IMR-90 (cell line): ENCODE results near the gene CLIC2. TPM values are rescaled to one million over a fixed set of nuclear protein-coding genes. Genes with fewer than 3 reads are reported as not detected.
"Not testable (repeated sequence)": the region's sequence is repeated elsewhere in the genome, so short reads cannot be mapped to it uniquely, and the experiment has no call there.

Experiments used
- ATAC-seq: fragments of 200-7000 bp; cut with Tn5 transposase; 2 replicates; pipeline ENCODE4 v1.9.1; 2020; ENCODE audit warnings: low read depth, mild to moderate bottlenecking, moderate library complexity
- BruUV-seq: library from RNA; stranded (reverse); fragments of 400-500 nt; replicated peaks from 2 replicates; lab custom pipeline; 2021; lab: Mats Ljungman, UMichigan
- CTCF ChIA-PET: fragments of 300-600 bp; formaldehyde crosslinking; extraction: SDS; loops from one replicate; lab custom pipeline; 2021; ENCODE audit warnings: antibody characterized with exemption; lab: Yijun Ruan, JAX
- POLR2A ChIA-PET: fragments of 300-600 bp; sonication (Branson Sonifier 250); formaldehyde crosslinking; loops from one replicate; lab custom pipeline; 2022; ENCODE audit warnings: antibody characterized with exemption; ENCODE audit not compliant: unreplicated experiment; lab: Charles Lee
- DNase-seq: peaks from one replicate; pipeline ENCODE4 v3.0.0; 2013
- H2AFZ ChIP-seq: replicated peaks from 2 replicates; pipeline ENCODE3; 2013; ENCODE audit warnings: low read length, mild to moderate bottlenecking; ENCODE audit not compliant: poor library complexity
- H2AK5ac ChIP-seq: 2 replicates; pipeline ENCODE4 v1.6.1; 2013; ENCODE audit warnings: low read depth, low read length, inconsistent platforms
- H2AK9ac ChIP-seq: replicated peaks from 2 replicates; pipeline ENCODE3; 2013; ENCODE audit warnings: mild to moderate bottlenecking, low read depth, low read length, moderate library complexity; ENCODE audit not compliant: poor library complexity
- H2BK120ac ChIP-seq: 2 replicates; pipeline ENCODE4 v1.6.1; 2013; ENCODE audit warnings: low read depth, low read length, inconsistent platforms
- H2BK15ac ChIP-seq: 3 replicates; pipeline ENCODE4 v1.6.1; 2013; ENCODE audit warnings: low read depth, low read length, inconsistent platforms
- H2BK20ac ChIP-seq: 2 replicates; pipeline ENCODE4 v1.6.1; 2013; ENCODE audit warnings: low read depth, mild to moderate bottlenecking, inconsistent platforms, low read length, moderate library complexity
- H2BK5ac ChIP-seq: 2 replicates; pipeline ENCODE4 v1.6.1; 2013; ENCODE audit warnings: mild to moderate bottlenecking, low read depth, low read length, inconsistent platforms; ENCODE audit not compliant: poor library complexity, severe bottlenecking
- H3K14ac ChIP-seq: replicated peaks from 2 replicates; pipeline ENCODE4 v1.6.1; 2013; ENCODE audit warnings: low read depth, low read length, inconsistent platforms
- H3K18ac ChIP-seq: 2 replicates; pipeline ENCODE4 v1.6.1; 2013; ENCODE audit warnings: low read depth, low read length, control low read depth
- H3K23ac ChIP-seq: 2 replicates; pipeline ENCODE4 v1.6.1; 2013; ENCODE audit warnings: low read depth, low read length, inconsistent platforms
- H3K27ac ChIP-seq: 2 replicates; pipeline ENCODE4 v1.5.1; 2013; ENCODE audit warnings: mild to moderate bottlenecking, control low read depth, low read length; ENCODE audit not compliant: insufficient read depth
- H3K27me3 ChIP-seq: 2 replicates; pipeline ENCODE4 v1.6.1; 2013; ENCODE audit warnings: low read length; ENCODE audit not compliant: control insufficient read depth, insufficient read depth
- H3K36me3 ChIP-seq: 2 replicates; pipeline ENCODE4 v1.6.1; 2013; ENCODE audit warnings: low read length, mixed read lengths; ENCODE audit not compliant: control insufficient read depth, insufficient read depth
- H3K4ac ChIP-seq: 2 replicates; pipeline ENCODE4 v1.6.1; 2013; ENCODE audit warnings: low read depth, low read length, inconsistent platforms
- H3K4me1 ChIP-seq: 2 replicates; pipeline ENCODE4 v1.6.1; 2013; ENCODE audit warnings: low read length, mixed read lengths; ENCODE audit not compliant: control insufficient read depth, insufficient read depth
- H3K4me2 ChIP-seq: 2 replicates; pipeline ENCODE4 v1.6.1; 2013; ENCODE audit warnings: low read depth, mild to moderate bottlenecking, control low read depth, low read length, moderate library complexity
- H3K4me3 ChIP-seq: 2 replicates; pipeline ENCODE4 v1.5.1; 2013; ENCODE audit warnings: low read depth, mild to moderate bottlenecking, control low read depth, low read length, moderate library complexity; ENCODE audit not compliant: insufficient read depth
- H3K56ac ChIP-seq: 2 replicates; pipeline ENCODE4 v1.6.1; 2013; ENCODE audit warnings: low read length, inconsistent platforms; ENCODE audit not compliant: insufficient read depth; ENCODE audit errors: extremely low read depth
- H3K79me1 ChIP-seq, 2 experiments: 2 replicates each; pipeline ENCODE4 v1.6.1; 2013; ENCODE audit warnings: low read length in 2 of 2, inconsistent platforms in 1 of 2, low read depth in 1 of 2
- H3K9ac ChIP-seq: 2 replicates; pipeline ENCODE4 v1.6.1; 2013; ENCODE audit warnings: low read depth, low read length, control low read depth
- H3K9me1 ChIP-seq: 2 replicates; pipeline ENCODE4 v1.6.1; 2013; ENCODE audit warnings: low read length, inconsistent platforms; ENCODE audit not compliant: insufficient read depth
- H3K9me3 ChIP-seq: 2 replicates; pipeline ENCODE4 v1.6.1; 2013; ENCODE audit warnings: low read length; ENCODE audit not compliant: control insufficient read depth, insufficient read depth
- H4K20me1 ChIP-seq: 2 replicates; pipeline ENCODE4 v1.6.1; 2013; ENCODE audit warnings: low read length, inconsistent platforms; ENCODE audit not compliant: insufficient read depth
- H4K5ac ChIP-seq: 2 replicates; pipeline ENCODE4 v1.6.1; 2013; ENCODE audit warnings: mild to moderate bottlenecking, low read depth, low read length, control low read depth
- H4K8ac ChIP-seq, 2 experiments: 2 replicates each; pipeline ENCODE4 v1.6.1; 2013; ENCODE audit warnings: low read depth in 2 of 2, low read length in 2 of 2, control low read depth in 1 of 2, inconsistent platforms in 1 of 2
- H4K91ac ChIP-seq: 2 replicates; pipeline ENCODE4 v1.6.1; 2013; ENCODE audit warnings: low read depth, low read length, inconsistent platforms; ENCODE audit not compliant: insufficient read depth
- WGBS, 2 experiments: methylation state at CpG; one replicate each; pipeline versions ENCODE4 v1.1.5 to v1.1.7; 2013; ENCODE audit warnings: missing lambda C conversion rate in 2 of 2; ENCODE audit not compliant: insufficient read length in 1 of 2; ENCODE audit errors: extremely low coverage in 2 of 2; 5-methylcytosine and 5-hydroxymethylcytosine counted together
- dilution Hi-C: fragments of 300-500 bp; cut with HindIII; formaldehyde crosslinking; loops from one replicate; pipeline ENCODE4 v1.14.3; 2018; ENCODE audit warnings: low sequenced_read_pairs; ENCODE audit not compliant: unreplicated experiment
- in situ Hi-C: fragments of 300-500 bp; cut with MboI; formaldehyde crosslinking; loops from 3 replicates; pipeline ENCODE4 v1.14.3; 2019; ENCODE audit warnings: low sequenced_read_pairs, inconsistent platforms, mixed read lengths
- intact Hi-C: fragments of 100-400 bp; cut with micrococcal nuclease; formaldehyde crosslinking; loops from 2 replicates; pipeline ENCODE4 v1.10.0; 2022
- polyA plus RNA-seq, 3 experiments: library from polyadenylated mRNA; depleted of rRNA; stranded (reverse); fragments of >200 nt; gene quantifications; 2 replicates each; pipeline ENCODE4 v1.2.3, GENCODE V29; 2012; ENCODE audit warnings: low replicate concordance in 1 of 3
- total RNA-seq: library from RNA; depleted of rRNA; stranded (reverse); fragments of >200 nt; gene quantifications from 2 replicates; pipeline ENCODE4 v1.2.3, GENCODE V29; 2012

CLIC2 gene
- total and polyA plus RNA-seq, 2 of the 4 experiments (the other 2 are of a cell fraction), result 0.07 to 0.18 TPM

DNA sequence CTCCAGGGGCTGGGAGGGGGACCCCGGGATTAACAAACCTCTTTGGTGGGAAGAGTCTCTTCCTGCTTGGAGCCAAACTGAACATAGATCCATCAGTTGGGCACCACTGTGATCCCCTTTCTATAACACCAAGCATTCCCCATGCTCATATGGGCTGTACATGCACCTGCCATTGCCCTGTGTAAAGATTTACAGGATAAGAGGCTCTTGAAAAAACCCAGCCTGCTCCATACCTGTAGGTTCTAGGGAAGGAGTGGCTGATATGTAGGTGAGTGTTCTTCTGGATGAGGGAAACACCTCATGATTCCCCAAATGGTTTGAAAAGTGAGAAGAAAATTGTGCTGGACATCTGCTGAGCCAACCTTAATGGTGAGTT, 911 bp upstream of the CLIC2 start:
- H3K56ac ChIP-seq, H2BK5ac ChIP-seq, H3K27me3 ChIP-seq, H4K8ac ChIP-seq, H3K4me3 ChIP-seq, H2BK20ac ChIP-seq, H2AK9ac ChIP-seq, POLR2A ChIA-PET, H3K27ac ChIP-seq, H3K4me2 ChIP-seq, H3K9me3 ChIP-seq, ATAC-seq, H2BK120ac ChIP-seq, H2AFZ ChIP-seq, H4K20me1 ChIP-seq, H4K91ac ChIP-seq, DNase-seq, H3K36me3 ChIP-seq, H3K18ac ChIP-seq, H3K9me1 ChIP-seq, H2AK5ac ChIP-seq, H3K4me1 ChIP-seq, H3K23ac ChIP-seq, CTCF ChIA-PET, H2BK15ac ChIP-seq, H3K14ac ChIP-seq, H3K9ac ChIP-seq, H3K4ac ChIP-seq, intact Hi-C loops, in situ Hi-C loops, BruUV-seq, dilution Hi-C loops, H4K5ac ChIP-seq, H3K79me1 ChIP-seq: not testable (repeated sequence)
- no CpG with 5 or more reads among the region's 1 CpG for WGBS, 2 experiments
